GM18517 (cell line): ENCODE data around the gene ATP2C1.

Source experiments
- ATAC-seq: cut with Tn5 transposase; IDR thresholded peaks from one replicate; pipeline ENCODE4 v1.9.1; 2021; ENCODE audit warnings: mild to moderate bottlenecking, moderate library complexity; ENCODE audit not compliant: unreplicated experiment

Gene ATP2C1

DNA sequence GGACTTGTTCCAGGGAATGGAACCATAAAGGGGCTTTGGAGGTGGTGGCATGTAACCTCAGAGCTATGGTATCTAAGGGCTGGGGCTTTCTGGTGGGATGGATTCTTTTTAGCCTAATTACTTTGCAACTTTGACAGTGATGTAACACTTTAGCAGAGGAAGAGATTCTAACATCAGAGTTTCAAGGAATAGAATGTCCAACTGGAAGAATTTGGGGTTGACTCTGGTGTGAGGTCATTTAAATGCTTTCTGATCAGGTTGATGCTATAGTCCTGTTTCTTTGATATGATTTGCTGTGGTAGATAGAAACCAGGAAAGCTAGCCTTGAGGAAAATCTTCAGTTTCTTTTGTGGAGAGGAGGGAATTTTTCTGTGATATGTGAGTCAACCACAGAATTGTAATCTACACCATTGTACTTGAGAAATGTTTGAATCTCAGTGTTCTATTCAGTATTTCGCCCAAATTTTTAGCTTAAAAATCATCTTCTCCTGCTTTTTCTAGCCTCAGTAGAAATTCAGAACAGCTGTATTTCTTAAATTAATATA is 40.0 kb downstream of the ATP2C1 start:
- ATAC-seq, result no peak

DNA sequence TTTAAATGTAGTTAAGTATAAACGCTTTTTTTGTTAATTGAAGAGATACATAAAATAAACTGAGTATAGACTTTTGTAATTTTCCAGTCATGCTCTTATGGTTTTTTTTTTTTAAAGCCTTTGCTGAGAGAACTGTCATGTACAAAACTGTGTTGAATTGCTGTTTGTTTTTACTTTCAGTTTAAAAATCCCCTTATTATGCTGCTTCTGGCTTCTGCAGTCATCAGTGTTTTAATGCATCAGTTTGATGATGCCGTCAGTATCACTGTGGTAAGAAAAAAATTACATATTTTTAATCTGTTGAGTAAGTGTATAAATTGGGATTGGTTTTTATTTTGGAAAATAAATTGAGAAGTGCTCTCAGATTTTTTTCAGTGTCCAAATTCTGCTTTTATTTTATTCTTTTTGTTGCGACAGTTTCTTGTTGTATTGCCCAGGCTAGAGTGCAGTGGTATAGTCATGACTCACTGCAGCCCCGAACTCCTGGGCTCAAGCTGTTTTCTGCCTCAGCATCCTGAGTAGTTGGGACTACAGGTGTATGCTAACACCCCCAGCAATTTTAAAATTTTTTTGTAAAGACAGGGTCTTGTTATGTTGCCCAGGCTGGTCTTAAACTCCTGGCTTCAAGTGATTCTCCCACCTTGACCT is 40.7 kb downstream of the ATP2C1 start:
- ATAC-seq, result no peak

DNA sequence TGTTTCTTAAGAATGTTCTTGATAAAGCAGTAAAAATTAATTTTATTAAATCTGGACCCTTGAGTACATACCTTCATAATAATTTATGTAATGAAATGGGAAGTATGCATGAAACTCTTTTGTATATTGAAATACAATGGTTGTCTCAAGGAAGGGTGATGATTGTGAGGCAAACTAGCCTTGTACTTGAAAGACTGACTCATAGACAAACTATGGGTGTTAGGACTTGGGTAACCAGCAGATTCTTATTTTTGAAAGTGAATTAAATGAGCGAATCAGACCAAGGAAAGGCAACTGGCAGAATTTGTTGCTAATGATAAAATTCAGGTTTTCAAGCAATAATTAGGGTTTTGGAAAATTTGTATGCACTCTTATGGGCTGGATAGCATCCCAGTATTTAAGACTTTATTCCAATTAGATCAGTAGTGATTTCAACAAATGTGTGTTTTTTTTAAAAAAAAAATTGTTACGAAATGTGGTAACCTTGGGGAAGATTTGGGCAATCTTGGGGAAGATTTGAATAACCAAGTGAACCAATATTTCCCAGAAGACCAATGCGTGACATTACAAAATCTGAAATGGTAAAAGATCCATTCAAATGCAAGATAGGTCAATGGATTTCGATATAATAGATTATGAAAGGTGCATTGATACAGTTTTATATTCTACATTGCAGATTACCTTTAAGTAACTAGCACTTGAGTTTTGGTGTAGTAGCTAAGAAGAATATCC is 42.0 kb downstream of the ATP2C1 start:
- no peak for ATAC-seq

DNA sequence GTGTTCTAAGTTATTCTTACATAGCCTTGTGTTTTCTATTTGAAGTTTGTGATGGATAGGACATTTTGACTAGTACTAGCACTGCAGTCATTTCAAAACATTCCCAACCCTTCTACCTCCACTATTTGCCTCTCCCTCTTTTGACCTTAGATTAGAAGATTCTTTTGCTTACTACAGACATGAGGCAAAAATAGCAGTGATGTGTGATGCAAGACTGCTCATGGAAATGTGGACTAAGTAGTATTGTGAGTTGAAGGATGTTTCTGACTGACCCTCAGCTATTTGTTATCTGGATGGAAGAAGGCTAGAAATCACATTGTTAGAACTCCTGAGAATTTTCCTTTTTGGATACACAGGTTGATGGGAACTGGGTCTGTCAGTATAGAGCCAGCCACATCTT is 45.9 kb downstream of the ATP2C1 start:
- ATAC-seq, result no peak

DNA sequence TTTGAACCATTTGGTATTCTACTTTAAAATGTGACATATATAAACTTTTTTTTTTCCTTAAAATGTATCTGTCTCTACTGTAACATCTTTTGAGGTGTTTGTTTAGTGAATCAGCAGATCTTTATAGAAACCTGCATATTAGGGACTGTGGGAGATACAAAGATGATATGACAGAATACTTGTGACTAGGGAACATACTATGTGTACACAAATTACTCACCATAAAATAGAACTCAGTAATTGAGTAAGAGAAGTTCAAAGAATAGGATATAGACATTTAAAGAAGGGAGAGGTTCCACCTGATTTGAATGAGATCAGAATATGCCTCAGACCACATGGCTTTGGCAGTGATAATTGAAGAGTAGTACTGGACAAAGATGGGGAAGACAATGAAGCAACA is 47.9 kb downstream of the ATP2C1 start:
- ATAC-seq, result no peak

DNA sequence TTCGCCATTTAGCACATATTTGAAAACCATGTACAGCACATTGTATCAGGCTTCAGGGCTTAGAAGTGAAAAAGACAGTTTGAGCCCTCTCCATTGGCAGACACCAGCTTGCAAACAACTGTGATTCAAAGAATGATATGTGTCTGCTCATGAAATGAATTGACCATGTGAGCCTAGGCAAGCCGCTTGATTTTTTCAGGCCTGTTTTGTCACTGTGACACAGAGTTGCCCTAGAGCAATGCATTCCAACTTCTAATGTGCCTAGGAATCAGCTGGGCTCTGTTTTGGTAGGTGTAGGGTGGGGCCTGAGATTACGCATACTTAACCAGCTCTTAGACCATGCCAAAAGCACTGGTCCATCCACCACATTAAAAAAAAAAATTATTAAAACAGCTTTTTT is 53.0 kb downstream of the ATP2C1 start:
- no peak for ATAC-seq

DNA sequence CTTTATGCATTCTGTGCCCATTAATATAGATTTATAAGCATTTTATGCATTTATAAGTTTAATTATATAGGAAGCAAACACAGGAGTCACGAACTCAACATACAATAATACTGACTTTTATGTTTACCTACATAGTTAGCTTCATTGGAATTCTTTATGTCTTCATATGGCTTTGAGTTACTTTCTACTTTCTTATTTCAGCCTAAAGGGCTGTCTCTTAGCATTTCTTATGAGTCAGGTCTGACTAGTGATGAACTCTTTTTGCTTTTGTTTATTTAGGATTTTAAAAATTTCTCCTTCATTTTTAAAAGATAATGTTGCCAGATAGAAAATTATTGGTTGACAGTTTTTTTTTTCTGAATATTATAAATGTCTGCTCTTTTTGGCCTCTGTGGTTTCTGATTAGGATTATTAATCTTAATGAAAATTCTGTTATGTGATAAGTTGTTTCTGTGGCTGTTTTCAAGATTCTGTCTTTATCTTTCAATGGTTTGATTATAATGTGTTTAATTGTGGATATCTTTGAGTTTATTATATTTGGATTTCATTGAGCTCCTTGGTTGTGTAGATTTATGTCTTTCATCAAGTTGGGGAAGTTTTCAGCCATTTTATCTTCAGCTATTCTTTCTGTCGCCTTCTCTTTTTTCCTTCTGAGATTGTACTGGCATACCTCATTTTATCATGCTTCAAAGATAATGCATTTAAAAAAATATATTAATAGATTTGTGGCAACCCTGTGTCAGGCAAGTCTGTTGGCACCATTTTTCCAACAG is 54.3 kb downstream of the ATP2C1 start:
- ATAC-seq, result no peak

DNA sequence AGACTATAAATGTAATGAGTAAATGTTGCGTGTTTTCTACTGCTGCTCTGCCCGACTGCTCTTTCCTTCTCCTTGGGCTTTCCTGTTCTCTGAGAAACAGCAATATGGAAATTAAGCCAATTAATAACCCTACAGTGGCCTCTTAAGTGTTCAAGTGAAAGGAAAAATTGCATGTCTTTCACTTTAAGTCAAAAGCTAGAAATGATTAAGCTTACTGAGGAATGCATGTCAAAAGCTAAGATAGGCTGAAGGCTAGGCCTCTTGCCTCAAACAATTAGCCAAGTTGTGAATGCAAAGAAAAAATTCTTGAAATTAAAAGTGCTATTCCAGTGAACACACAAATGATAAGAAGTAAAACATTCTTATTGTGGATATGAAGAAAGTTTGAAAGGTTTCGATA is 55.0 kb downstream of the ATP2C1 start:
- no peak for ATAC-seq

DNA sequence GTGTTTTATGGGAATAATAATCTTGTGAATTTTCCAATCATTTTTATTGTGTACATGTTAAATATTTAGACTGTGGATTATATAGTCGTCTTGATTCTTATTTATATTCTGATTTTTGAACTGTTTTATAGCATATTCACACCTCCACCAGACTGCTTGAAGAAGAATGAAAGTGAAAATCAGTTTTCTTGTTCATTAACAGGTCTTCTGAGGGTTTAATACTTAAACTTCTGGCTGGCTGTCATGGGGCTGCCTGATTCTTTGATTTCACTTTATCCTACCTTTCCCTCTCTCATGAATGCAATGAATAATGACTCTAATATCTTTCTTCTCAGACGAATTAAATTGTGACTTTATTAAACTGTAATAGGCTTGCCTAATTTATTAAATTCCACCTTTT is 56.2 kb downstream of the ATP2C1 start:
- no peak for ATAC-seq

DNA sequence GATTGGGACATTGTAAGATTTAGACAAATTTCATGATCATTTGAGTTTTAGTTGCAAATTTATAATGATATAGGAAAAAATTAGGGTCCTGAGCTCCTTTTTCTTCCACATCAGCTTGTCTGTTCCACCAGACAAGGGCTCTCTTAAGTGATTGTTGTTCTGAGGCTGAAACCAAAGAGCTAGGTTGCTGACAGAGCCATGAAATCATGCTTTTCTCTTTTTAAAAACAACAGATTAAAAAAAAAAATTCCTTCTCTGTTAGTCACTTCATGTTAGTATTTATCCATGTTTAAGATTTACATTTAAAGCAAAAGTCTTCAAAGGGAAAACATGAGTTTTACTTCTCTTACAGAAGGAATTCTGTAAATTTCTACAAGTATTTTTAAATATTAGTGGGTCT is 56.8 kb downstream of the ATP2C1 start:
- no peak for ATAC-seq

DNA sequence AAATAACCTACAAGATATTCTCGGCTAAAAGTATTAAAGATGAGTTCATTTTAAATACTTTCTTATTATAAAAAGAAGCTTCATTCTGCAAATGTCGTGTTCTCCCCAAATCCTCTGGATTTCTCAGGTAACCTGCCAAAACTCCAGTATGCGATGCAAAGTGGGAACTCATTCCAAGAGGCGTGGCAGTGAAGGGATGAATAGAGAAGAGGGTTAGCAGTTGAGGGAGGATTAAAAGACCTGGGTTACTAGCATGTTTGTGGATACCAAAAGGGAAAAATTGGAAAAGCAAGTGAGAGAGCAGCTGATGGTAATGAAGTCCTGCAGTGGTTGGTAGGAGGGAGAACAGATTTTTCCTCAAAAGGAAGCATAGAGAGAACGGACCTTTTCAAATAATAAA is 61.6 kb downstream of the ATP2C1 start:
- ATAC-seq, result no peak

DNA sequence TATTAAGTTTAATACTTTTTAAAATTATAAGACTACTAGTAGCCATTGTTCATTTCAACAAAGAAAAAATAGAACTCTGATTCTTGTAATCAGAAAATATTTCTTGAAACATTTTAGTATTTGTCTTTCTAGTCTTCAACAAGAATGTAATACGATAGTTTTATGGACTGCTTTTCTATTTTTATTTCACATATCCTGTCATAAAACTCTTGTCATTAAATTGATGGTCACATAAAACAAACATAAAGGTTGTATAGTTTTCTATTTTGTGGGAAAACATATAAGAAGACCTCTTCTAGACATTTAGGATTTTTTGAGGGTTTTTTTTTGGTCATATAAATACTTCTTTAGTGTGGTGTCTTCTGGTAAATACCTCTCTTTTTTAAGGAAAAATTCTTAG is 62.4 kb downstream of the ATP2C1 start:
- no peak for ATAC-seq

DNA sequence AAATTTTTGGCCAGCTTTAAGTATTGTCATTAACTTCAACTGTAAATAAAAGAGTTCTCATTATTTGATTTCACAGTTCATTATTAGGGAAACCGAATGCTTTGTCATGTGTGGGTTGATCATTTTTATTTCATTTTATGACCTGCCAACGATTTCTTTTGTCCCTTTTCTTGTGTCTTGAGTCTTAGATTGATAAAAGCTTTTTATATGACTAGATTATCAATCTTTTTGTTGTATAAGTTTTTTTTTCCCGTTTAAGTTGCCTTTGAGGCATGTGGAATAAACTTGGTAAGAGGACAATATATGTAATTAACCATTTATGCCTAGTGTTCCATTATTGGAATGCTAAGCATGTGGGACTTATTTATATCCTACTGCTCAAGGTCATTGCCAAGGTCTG is 62.8 kb downstream of the ATP2C1 start:
- ATAC-seq, result no peak

DNA sequence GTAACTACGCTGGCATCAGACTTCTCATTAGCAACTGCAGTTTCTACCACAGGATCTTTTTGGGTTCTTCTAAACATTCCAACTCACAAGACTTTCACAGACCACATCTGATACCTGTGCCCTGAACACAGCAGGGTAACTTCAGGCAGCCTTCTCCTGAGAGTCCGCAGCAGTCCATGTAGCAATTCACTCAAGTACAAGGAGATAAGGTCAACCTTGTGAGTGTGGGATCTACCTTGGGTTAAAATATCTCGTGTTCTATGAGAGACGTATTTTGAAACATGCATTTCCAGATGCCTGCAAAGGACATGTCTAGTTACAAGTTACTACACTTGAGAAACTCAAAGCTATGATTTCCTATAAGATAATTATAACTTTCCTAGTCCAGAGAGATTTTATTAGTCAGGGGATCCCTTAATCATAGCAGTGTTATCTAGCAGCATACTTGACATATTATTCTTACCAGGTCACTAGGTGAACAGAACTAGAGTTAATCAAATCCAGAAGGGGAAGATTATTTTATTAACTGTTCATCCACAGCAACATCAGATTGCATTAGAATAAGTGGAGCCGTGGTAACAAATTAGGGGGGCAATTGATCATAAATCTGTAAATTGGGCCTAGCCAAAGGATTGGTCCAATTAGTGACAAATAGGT is 66.4 kb downstream of the ATP2C1 start:
- no peak for ATAC-seq

DNA sequence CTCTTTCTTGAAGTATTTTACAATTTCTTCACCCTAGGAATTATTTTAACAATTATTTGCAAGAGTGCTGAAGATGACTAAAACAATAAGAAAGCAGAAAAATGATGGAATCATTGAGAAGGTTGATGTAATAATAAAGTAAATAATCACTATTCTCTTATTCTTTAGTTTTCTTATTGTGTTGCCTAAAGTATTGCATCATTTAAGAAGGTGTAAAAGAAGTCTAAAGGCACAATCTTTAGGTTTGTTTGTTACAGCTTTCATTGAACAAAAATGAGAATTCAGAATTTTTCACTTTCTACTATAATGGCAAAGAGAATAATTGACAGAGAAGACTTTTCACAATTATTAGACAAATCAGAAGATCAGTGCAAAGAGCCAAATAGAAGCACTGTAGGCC is 67.6 kb downstream of the ATP2C1 start:
- no peak for ATAC-seq

DNA sequence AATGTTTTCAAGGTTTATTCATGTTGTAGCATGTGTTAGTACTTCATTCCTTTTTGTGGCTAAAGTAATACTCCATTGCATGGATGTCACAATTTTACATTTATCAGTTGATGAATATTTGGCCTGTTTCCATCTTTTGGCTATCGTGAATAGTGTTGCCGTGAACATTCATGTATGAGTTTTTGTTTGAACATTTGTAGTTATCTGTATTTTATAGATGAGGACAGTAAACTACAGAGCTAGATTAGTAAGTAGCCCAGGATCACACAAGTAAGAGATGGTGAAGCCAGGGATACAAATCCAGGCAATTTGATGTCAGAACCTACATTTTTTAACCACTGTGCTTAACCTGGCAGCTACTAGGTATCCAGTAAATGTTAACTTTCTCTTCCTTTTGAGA is 69.6 kb downstream of the ATP2C1 start:
- ATAC-seq, result no peak

DNA sequence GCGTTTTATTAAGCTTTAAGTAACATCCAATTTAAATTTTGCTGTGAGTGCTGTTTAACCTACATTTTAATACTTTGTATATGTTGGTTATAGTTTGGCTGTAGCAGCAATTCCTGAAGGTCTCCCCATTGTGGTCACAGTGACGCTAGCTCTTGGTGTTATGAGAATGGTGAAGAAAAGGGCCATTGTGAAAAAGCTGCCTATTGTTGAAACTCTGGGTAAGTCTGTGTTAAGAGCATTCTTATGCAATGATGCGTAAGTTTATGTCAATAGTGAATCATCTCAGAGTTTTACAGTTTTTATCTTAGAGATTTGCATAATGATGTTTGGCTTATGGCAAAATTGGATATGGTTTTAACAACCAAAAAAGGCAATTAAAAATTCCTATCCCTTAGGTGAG is 70.0 kb downstream of the ATP2C1 start:
- no peak for ATAC-seq

DNA sequence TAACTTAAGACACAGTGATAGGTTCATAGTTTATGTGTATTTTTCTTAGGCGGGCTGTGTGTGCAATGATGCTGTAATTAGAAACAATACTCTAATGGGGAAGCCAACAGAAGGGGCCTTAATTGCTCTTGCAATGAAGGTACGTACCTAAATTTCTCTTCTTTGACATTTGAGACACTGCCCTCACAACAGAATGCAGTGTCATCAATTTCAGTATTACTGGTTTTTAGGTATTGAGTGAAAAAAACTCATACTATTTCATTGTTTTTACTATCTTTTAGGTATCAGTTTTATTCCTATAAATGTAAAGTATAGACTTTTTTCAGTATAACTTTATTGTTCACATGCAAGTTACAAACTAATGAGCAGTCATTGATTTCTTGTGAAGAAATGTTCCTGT is 73.4 kb downstream of the ATP2C1 start:
- ATAC-seq, result no peak

DNA sequence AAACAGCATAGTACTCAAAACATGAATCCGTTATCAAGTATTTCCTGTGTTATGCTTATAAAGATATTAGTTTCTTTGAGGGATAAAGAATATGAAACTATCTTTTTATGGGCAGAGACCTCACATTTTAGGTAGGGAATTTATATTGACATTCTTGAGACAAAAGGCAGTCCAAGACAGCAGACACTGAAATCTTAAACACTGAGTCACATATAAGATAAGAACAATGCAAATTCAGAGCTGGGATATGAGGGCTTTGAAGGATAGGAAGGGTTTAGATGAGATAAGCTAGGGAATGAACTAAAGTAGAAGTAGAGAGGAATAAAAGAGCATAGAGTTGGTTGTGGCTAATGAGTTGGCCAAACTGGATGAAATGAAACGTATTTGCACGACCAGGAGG is 74.3 kb downstream of the ATP2C1 start:
- no peak for ATAC-seq

DNA sequence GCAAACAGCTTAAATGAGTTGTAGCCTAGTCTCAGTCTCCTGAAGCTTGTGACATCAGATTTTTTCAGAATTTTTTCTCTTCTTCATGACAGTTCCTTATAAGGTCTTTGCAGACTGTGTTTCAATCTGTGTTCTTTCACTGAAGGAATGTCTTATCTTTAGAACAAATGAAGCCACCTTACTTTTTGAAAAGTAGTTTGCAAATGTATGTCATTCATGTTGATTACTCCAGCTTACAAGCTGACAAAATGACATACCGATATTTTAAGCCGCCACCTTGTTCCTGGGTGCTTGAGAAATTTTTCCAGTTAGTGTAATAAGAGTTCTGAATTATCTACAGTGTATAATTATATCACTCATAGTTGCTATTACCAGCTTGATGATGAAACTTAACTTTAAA is 75.7 kb downstream of the ATP2C1 start:
- ATAC-seq, result no peak

DNA sequence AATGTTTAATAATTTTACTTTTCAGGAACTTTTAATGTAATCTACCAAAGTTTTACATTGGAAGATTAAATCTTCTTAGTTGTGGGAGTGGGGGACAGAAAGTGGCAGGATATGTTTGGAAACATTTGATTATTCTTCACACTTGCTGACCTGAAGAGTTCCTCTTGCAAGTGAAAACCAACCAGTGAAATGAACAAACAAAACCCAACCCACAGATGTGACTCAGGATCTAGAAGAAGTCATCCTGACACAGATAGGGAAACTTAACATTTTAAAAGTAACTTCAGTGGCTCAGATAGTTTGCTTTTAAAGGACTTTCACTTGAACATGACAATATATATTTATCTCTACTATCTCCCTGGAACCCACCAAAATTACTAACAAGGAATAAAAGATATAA is 77.3 kb downstream of the ATP2C1 start:
- no peak for ATAC-seq
